GM18868 (cell line): Measurements from ENCODE around the gene LSM14B.

Experiments used
- ATAC-seq: cut with Tn5 transposase; IDR thresholded peaks from one replicate; pipeline ENCODE4 v1.9.1; 2021; ENCODE audit warnings: mild to moderate bottlenecking, moderate library complexity; ENCODE audit not compliant: unreplicated experiment

Gene LSM14B

DNA sequence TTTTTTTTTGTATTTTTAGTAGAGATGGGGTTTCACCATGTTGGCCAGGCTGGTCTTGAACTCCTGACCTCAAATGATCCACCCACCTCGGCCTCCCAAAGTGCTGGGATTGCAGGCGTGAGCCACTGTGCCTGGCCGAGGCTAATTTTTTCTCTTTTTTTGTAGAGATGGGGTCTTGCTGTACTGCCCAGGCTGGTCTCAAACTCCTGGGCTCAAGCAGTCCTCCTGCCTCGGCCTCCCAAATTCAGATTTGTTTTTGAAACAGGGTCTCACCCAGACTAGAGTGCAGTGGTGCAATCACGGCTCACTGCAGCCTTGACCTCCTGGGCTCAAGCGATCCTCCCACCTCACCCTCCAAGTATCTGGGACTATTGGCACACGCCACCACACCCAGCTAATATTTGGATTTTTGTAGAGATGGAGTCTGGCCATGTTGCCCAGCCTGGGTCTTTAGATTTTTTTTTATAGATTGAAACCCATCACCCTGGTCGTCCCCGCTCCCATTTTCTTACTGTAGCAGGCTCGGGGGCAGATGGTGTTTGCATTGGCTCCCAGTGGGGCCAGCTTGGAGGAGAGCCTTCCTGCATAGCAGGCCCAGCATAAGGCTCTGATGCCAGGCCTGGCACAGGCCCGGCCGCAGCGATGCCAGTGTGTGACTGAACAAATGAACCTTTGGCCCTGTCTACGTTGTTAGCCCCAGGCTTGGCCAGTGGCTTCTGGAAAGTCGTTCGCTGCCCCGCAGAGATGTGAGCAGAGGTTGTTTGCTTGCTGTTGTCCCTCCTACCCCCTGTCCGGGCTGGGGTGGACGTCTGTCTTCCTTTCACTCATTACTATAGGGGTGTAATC is 56.3 kb downstream of the LSM14B start:
- ATAC-seq = no peak

DNA sequence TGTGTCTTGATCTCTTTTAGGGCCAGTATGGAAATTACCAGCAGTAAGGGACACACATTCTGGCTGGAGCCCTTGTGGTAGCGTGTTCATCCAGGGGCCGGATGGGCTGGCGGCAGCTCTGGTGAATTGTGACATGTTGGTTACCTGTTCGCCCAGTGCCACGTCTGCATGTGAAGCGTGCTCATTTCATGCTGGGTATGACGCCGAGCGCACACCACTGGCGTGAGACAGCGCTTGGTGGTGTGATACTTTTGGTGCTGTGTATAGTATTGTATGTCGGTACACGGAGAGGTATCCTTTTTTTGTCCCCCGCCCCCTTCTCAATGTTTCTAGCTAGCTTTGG is 56.9 kb downstream of the LSM14B start:
- ATAC-seq = no peak

DNA sequence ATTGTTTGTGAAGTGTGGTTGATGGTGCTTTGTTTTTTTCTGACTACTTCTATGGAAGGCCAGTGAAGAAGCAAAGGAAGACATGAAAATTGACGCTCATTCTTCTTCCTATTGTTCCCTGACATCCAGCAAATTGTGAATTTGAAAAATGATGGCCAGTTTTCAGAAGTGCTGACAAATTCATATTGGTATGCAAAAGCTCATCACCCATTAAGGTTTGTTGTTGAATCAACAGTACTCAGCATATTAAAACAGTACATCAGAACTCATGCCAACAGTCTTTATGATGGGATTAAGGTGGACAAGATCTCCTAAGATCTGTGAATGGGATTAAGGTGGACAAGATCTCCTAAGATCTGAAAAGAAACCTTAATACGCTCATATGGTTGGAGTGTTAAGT is 59.5 kb downstream of the LSM14B start:
- ATAC-seq = no peak

DNA sequence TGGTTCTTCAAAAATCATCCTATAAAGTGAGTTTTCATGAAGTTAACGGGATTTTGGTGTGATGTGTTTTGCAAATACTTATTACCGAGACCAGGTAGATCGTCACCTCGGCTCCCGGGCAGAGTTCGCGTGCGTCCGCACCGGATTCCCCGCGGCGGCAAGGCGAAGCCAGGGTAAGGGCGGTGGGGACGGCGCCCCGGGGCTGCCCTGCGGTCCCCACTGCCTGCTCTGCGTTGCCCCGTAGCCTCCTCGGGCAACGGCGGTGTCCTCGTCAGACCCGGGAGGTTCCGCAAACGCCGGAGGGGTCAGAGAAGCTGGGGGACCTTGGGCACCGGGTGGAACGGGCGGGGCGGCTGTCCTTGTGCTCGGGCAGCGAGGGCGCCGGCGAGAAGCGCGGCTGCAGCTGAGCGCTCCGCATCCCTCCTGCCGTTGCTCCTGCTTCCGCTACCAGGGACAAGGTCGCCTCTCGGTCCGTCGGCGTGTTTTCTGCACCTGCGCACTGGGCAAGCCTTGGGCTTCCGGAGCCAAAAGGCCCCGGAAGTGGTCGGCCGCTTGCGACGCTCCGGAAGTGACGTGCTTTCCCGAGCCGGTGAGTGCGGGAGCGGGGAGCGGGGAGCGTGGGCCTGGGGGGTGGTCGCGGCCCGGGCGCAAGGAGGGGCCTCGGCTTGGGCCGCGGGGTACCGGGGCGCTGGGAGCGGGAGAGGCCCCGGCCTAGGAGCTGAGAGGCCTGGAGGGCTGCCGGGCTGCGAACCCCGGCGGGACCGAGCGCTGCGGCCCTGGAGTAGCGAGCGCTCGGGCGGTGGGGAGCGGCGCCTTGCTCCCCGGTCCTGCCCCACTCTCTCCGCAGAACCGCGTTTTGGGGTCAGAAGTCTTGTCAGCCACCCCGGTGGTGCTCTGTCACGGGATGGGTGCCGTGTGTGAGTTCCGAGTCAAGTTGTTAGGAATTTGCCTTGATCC is 60.5 kb downstream of the LSM14B start, which contains the start of gene MTG2:
MTG2 (plus strand) TSS at position 560 of the 957 bp plus-strand sequence. CDS start 10,393 bp downstream, outside the sequence.
- peak; percentile 91 for ATAC-seq

DNA sequence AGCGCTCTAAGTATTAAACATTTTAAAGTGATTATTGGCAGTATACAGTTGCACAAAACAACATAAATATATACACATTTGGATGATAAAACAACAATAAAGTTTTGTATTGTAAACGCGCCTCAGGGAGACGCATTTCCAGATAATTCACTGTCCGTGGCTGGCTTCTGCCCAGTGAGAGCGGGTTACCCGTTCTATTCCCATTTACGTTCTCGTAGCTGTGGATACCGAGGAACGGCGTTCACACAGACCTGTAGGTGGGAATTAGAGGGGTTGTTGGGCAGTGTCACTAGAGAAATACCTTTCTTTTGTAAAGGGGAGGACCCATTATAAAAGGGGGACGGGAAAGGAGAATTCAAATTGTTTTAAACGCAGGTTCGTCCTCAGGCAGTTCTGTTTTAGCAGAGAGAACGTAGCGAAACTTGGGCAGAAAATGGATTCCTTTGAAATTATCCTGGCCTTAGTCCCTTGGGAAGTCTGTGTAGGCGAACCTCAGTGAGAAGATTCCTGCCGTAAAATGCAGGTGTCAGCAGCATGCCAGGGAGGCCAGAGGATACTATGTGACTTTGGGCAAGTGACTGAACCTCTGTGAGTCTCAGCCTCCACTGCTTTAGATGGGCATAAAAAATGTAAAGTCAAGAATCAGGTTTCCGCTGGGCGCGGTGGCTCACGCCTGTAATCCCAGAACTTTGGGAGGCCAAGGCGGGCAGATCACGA is 61.3 kb downstream of the LSM14B start:
- no peak for ATAC-seq
